ENCODE measurements around the gene IGF2BP2.
"Not testable (repeated sequence)": the region's sequence is repeated elsewhere in the genome, so short reads cannot be mapped to it uniquely, and the experiment has no call there.

Gene IGF2BP2

DNA sequence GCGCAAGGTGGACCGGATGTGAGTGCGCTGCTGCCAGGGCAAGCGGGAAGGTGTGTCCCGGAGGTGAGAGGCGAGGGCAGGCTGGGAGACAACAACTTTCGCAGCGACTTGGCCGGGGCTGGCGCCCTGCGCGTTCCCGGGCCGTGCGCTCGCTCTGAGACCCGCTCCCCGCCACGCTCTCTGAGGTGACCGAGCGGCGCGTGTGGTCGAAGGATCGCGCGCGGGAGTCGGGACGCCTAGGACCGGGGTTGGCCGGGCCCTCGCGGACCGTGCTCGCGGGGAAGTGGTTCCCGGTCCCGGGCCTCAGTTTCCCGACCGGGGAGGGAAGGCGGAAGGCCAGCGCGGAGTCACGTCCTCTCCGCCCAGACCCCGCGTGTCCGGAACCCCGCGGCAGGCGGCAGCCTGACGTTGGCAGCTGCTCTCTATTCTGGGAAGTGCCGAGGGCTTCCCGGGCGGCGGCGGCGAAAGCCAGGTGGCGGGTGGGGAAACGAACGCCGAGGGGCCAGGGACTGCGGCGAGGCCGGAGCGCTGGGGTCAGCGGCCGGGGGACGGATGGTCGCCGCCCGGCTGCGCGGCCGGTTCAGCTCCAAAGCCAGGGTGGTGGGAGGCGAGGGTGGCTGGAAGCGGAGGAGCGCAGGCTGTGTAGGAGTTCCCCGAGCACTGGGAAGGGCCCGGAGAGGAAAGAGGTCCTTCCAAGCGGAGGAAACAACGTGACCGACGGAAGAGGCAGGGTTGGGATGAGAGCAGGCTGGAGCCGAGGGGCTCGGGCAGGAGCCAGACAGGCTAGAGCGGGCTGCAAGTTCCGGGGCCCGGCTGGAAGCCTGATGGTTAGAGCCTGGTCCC lies 1.0 kb upstream of the IGF2BP2 start:
- Mint-ChIP-seq H3K4me3 (peak overlapping the region; percentile 83 to 84), H3K27ac (peak overlapping the region; percentile 56), H3K4me1 (peaks cover 5 to 15% of the 10 kb centered on the region in 2 donors), H3K36me3 (no peaks in the 10 kb centered on the region), H3K9me3 (no peaks in the 10 kb centered on the region), H3K27me3 (peaks cover 55 to 59% of the 10 kb centered on the region in 2 donors)
- no peak for DNase-seq
- ATAC-seq (replicated peaks): peak; percentile 64 to 69

DNA sequence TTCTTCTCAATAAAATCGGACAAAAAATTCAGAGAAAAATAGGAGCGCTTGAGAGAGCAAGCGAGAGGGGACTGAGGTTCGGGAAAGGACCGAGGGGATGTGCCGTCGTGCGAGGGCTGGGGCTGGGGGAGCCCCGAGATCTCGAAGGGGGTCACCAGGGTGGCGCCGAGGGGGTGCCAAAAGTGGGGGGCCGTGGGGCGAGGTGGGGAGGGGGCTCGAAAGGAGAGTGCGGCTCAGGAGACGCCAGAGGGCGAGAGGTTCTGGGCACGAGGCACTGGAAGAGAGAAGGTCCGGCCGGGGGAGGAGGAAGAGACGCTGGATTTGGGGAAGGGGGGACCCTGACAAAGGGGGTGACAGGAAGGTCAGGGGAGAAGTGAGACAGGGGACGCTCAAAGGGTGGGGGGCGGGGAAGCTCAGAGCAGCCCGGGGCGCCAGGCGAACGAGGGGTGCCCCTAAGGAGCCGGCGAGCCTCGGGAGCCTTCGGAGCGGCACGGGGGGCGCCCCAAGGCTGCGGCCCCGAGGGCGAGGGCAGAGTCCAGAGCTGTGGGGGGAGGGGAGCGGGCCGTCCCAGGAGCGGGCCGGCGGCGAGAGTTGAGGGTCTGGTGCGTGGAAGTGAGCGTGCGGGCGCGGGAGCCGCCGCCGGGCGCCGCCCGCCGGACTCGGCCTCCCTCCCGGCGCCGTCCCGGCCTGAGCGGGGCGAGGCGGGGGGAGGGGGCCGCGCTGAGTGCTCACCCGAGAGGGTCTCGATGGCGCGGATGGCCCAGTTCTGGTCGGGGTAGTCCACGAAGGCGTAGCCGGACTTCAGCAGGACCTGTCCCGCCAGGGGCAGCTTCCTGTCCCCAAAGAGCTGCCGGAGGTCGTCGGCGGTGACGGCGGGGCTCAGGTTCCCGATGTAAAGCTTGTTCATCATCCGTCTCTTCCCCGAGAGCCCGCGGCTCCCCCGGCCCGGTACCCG lies 514 bp downstream of the IGF2BP2 start:
- peaks cover 54 to 60% of the 10 kb centered on the region in 2 donors for H3K27me3 Mint-ChIP-seq

DNA sequence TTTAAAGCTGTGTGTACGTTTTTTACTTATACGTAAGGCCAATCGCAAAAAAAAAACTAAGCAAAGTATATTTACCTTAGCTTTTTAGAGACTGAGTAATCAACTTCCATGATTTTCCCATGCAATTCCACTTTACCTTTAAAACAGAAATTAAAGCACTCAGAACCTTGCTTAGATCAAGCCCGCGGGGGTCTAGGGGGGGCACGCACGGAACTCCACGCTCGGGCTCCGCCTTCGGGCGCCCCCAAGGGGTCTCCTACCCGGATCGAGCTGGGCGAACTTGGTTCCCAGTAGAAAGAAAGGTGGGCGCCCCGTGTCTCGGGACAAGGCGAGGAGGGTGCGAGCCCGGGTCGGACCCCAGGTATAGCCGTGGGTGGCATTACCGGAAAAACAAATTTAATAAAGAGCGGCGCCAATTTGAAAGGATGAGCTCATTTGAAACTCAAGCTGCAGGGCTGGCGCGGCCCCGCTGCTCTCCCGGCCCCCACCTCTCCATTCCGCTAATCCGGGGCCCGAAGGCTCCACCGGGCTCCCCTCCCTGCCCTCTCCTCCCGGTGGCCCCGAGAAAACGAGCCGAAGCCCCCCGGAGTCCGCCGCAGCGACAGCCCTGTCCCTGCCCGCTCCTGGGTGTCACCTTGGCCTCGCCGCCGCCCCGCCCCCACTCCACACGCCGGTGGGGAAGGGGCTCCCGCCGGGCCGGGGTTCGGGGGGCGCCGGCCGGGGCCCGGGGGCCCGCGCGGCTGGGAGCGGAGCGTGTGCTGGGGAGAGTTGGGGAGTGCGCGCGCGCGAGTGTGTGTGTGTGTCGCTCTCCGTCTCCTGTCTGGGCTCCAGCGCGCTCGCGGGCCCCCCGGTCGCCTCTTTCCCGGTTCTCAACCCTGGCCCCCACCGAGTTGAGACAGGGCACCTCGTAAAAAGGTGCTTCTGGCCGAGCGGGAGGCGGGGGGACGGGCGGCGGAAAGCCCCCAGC lies 1.5 kb downstream of the IGF2BP2 start:
- peak; percentile 29 to 44 for ATAC-seq (replicated peaks)
- Mint-ChIP-seq H3K27ac (peak overlapping the region; percentile 42), H3K27me3 (peaks cover 52 to 60% of the 10 kb centered on the region in 2 donors), H3K9me3 (no peaks in the 10 kb centered on the region), H3K36me3 (no peaks in the 10 kb centered on the region), H3K4me3 (peak overlapping the region; percentile 89 to 93), H3K4me1 (peaks cover 5 to 15% of the 10 kb centered on the region in 2 donors)
- DNase-seq: peak; percentile 4

More for the DNA sequence above, 514 bp downstream of the IGF2BP2 start:
- peak overlapping the region; percentile 77 for H3K27ac Mint-ChIP-seq
- H3K4me3 Mint-ChIP-seq: peak overlapping the region; percentile 89 to 93
- DNase-seq: peak; percentile 16
- H3K9me3 Mint-ChIP-seq: no peaks in the 10 kb centered on the region
- no peaks in the 10 kb centered on the region for H3K36me3 Mint-ChIP-seq
- peak; percentile 20 to 28 for ATAC-seq (replicated peaks)
- H3K4me1 Mint-ChIP-seq: peaks cover 5 to 15% of the 10 kb centered on the region in 2 donors

DNA sequence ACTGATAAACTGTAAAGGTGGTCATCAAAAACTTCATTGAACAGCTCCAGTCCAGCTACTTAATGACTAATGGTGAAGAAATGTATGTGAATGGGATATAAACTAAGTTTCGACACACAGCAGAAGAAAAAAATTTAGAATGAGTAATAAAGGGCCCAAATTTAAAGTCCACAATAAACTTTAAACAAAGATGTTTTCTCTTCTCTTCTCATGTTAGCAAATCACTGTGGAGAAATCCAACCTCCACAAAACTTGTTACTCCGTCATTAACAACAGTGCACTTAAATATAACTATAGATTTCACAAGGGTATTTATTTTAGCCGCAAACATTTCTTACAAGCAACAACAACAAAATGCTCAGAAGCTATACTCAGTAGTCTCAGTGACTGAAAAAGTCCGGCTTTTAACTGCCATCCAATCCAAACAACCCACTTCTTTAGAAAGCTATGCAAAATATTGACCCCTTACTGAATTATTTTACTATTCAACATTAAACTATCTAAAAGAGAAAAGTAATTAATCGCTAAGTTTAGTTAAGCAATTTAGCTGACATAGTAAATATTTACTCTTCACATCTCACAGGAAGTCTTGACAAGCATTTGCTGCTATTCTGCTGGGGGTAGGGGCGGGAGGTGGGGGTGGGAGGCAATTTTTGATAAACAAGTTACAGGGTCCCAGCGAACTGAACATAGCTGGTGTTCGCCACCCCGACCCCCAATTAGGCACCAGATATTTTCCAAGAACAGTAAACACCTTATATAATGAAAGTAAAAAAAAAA lies 2.4 kb downstream of the IGF2BP2 start:
- DNase-seq (no peak), ATAC-seq (replicated peaks) (no peak)
- Mint-ChIP-seq H3K9me3 (no peaks in the 10 kb centered on the region), H3K4me1 (peaks cover 5 to 15% of the 10 kb centered on the region in 2 donors), H3K36me3 (no peaks in the 10 kb centered on the region), H3K4me3 (peak overlapping the region; percentile 68 to 93), H3K27ac (no peak overlapping the region), H3K27me3 (peaks cover 48 to 55% of the 10 kb centered on the region in 2 donors)

DNA sequence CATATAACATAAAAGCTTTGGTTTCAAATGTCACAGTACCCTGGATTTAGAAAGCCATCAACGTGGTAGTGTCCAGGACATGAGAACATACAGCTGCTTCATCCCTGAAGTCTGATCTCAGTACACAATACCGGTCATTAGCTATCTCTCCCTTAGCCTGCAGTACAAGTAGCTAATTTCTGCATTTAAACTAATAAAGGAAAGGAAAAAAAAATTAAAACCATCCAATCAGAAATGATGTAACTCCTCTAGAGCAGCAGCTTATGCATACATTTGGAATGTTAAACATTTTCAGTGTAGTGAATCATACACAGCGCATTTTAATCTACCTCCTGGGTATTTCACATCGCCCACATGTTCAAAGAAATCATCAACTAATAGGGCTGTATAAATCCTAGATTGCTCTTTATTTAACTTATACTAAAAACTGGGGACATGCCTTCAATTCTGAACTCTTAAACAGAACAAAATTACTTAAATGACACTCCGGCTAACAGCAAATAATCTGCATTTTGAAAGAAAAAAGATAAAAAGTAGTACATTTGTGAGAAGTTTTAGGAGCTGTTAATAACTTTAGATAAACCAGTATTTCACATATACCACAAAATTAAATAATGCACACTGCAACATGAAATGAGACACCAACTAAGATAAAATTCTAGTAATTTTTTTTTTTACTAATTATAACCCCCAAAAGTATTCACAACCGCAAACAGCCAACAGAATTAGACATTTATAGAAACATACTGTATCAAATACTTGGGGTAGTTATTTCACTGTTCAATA lies 3.7 kb downstream of the IGF2BP2 start:
- peaks cover 5 to 15% of the 10 kb centered on the region in 2 donors for H3K4me1 Mint-ChIP-seq
- no peak overlapping the region for H3K27ac Mint-ChIP-seq
- H3K27me3 Mint-ChIP-seq: peaks cover 36 to 43% of the 10 kb centered on the region in 2 donors
- DNase-seq (no peak), ATAC-seq (replicated peaks) (no peak)
- H3K36me3 Mint-ChIP-seq: no peaks in the 10 kb centered on the region
- no peaks in the 10 kb centered on the region for H3K9me3 Mint-ChIP-seq
- H3K4me3 Mint-ChIP-seq: no peak overlapping the region

DNA sequence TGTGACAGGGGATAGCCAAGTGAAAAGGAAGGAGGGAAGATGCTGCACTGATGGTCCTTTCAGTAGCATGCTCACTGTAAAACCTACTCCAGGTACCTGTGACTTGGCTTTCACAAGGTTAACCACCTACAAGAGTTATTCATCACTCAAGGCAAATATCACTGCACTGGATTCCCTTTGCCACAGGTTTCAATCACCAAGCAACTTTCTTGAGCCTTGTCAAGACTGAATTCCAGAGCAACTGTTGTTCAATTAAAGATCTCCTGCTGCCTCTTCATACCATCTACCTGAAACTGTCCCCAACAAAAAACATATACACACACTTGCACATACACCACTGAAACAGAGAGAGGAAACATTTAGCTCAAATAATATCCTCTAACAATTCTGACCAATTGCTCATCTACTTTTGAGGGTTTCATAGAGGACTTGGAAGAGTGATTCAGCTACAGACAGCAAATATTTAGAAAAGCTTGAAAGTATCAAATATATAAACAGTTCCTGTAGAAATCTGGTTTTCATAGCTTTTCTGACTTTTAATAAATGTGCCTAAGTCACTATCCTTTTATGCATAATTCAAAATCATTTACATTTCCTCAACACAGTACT lies 6.5 kb downstream of the IGF2BP2 start:
- no peaks in the 10 kb centered on the region for H3K36me3 Mint-ChIP-seq
- no peaks in the 10 kb centered on the region for H3K9me3 Mint-ChIP-seq
- DNase-seq (no peak), ATAC-seq (replicated peaks) (no peak)
- peaks cover 25 to 31% of the 10 kb centered on the region in 2 donors for H3K27me3 Mint-ChIP-seq
- peaks cover 0 to 10% of the 10 kb centered on the region in 2 donors for H3K4me1 Mint-ChIP-seq
- no peak overlapping the region for H3K27ac Mint-ChIP-seq
- H3K4me3 Mint-ChIP-seq: no peak overlapping the region

DNA sequence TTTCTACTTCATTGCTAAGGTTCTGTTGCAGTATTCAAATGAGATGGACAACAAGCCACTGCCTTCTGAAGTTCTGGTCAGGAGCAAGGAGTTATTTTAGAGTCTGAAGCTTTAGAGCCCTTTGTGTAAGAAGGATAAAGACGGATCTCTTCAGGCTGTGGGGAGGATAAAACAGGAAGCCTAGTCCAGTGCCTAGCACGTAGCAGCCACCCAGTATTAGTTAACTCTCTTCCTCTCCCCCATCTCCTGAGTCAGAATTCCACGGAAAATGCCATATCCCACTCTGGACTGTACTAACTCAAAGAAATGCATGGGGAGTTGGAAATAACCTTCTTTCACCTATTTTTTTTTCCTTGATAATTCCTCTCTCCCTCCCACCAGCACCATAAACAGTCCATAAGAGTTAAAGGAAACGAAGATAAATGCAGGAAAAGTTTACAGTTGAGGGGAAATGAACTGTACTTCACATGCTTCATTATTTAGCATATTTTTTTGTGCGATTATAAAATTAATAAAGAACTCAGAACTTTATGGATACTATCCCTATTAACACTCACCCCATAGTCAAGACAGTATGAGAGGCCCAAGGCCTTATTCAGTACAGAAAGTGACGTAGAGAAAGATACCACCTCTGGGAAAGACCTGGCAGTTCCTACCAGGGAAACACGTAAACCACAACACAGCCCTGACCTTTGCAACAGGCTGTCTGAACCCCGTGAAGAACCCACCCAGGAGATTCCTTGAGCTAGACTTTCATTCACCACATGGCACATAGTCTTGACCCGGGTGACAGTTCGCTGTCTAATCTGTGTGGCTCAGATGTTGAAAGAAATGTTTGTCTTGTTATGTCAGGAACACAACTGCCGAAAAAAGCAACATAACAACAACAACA lies 9.2 kb downstream of the IGF2BP2 start:
- peaks cover 11 to 19% of the 10 kb centered on the region in 2 donors for H3K27me3 Mint-ChIP-seq
- no peak overlapping the region for H3K4me3 Mint-ChIP-seq
- no peak for DNase-seq
- ATAC-seq (replicated peaks): no peak
- H3K27ac Mint-ChIP-seq: no peak overlapping the region
- peaks cover 0 to 5% of the 10 kb centered on the region in 2 donors for H3K4me1 Mint-ChIP-seq
- H3K36me3 Mint-ChIP-seq: no peaks in the 10 kb centered on the region
- no peaks in the 10 kb centered on the region for H3K9me3 Mint-ChIP-seq

DNA sequence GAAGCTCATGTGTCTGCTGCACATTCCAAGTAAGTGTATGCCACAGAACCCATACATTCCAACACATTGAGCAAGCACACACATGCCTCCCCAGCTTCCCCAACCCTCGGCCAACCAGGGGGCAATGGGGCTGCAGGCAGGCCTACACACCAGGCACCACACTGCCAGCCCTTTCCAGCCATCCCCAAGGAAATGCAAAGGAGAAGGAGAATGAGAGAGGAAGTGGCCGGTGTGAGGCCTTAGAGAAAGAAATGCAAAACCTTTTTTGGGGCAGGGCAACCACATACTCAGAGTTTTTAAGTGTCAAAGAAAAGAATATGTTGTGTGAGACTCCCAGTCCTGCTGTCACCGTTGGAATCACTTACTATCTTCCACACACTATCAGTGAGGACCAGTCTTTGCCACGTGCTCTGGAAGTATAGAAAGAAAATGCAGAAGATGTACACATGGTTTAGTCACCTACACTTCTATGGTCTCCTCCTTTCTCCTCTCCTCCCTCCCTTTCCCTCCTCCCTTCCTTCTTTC lies 11.1 kb downstream of the IGF2BP2 start:
- peaks cover 0 to 5% of the 10 kb centered on the region in 2 donors for H3K4me1 Mint-ChIP-seq
- ATAC-seq (replicated peaks): no peak
- peaks cover 9% of the 10 kb centered on the region in 2 donors for H3K27me3 Mint-ChIP-seq
- no peaks in the 10 kb centered on the region for H3K36me3 Mint-ChIP-seq
- no peak for DNase-seq
- no peaks in the 10 kb centered on the region for H3K9me3 Mint-ChIP-seq
- H3K27ac Mint-ChIP-seq: no peak overlapping the region
- no peak overlapping the region for H3K4me3 Mint-ChIP-seq

DNA sequence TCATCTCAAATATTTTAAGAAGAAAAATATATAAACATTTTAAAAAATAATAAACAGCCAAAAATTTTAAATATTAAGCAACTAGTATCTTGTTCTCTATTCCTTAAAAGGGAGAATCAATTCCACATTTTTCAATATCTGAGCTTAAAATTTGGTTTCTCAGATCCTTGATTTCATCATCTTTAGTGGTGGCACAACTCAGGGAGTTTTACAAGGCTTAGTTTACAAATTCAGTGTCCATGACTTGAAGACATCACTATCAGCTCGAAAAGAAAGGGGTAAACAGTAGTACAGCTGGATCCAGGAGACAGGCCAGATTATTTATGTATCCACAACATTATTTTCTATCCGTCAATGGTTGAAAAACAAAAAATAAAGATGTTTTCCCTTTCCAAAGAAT lies 11.6 kb downstream of the IGF2BP2 start:
- Mint-ChIP-seq H3K4me1 (peaks cover 0 to 5% of the 10 kb centered on the region in 2 donors), H3K36me3 (no peaks in the 10 kb centered on the region), H3K9me3 (no peaks in the 10 kb centered on the region), H3K4me3 (no peak overlapping the region), H3K27ac (no peak overlapping the region), H3K27me3 (peaks cover 5 to 9% of the 10 kb centered on the region in 2 donors)
- DNase-seq (no peak), ATAC-seq (replicated peaks) (no peak)

DNA sequence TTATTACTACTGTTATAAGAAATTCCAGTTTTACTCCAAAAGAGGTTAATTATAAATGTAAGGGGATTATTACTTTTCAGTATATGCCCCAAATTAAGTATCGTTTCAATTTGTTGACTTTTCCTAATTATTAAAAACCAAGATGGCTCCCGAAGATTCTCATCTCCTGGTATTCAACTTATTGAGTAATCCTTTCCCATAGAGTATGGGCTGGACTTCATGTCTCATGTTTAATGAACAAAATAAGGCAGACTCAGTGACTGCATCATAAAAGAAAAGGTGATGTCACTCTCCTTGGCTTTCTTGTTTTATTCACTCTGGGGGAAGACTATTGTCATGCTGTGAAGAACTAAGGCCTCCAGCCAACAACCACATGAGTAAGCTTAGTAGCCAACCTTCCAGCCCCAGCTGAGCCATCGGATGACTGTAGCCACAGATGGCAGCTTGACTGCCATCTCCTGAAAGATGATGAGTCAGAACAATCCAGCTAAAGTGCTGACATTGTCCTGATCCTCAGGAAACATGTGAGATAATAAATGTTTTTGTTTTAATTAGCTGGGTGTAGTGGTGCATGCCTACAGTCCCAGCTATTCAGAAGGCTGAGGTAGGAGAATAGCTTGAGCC lies 17.3 kb downstream of the IGF2BP2 start:
- DNase-seq (no peak), ATAC-seq (replicated peaks) (no peak)
- no peaks in the 10 kb centered on the region for H3K27me3 Mint-ChIP-seq
- no peak overlapping the region for H3K4me3 Mint-ChIP-seq
- H3K27ac Mint-ChIP-seq: no peak overlapping the region
- H3K36me3 Mint-ChIP-seq: no peaks in the 10 kb centered on the region
- H3K4me1 Mint-ChIP-seq: no peaks in the 10 kb centered on the region
- no peaks in the 10 kb centered on the region for H3K9me3 Mint-ChIP-seq

DNA sequence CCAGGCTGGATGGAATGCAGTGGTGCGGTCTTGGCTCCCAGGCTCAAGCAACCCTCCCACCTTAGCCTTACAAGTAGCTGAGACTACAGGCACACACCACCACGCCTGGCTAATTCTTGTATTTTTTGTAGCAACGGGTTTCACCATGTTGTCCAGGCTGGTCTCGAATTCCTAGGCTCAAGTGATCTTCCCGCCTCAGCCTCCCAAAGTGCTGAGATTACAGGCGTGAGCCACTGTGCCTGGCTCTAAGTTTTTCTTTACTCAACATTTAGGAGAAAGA lies 26.1 kb downstream of the IGF2BP2 start:
- not testable (repeated sequence) for DNase-seq; H3K27me3 Mint-ChIP-seq; H3K4me3 Mint-ChIP-seq; H3K36me3 Mint-ChIP-seq; ATAC-seq (replicated peaks); H3K27ac Mint-ChIP-seq; H3K4me1 Mint-ChIP-seq; H3K9me3 Mint-ChIP-seq

Measured in stimulated activated naive B cell treated with anti-CD40 and anti-IgM and Interleukin-4, amounts not matched to agents 10 μg/mL and 1 μg/mL and 100 μg/mL, for 72 hours (primary cell).